Measurements from ENCODE around the gene TUBD1.
"Not testable (repeated sequence)": the region's sequence is repeated elsewhere in the genome, so short reads cannot be mapped to it uniquely, and the experiment has no call there.

Gene TUBD1

DNA sequence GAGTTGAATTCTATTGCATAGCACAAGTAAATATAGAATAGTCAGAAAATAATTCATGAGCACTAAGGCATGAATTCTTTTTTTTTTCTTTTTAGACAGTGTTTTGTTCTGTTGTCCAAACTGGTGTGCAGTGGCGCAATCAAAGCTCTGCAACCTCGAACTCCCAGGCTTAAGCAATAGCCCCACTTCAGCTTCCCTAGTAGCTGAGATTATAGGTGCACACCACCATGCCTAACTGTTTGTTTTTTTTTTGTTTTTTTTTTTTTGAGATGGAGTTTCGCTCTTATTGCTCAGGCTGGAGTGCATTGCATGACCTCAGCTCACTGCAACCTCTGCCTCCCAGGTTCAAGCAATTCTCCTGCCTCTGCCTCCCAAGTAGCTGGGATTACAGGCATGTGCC is 16.6 kb downstream of the TUBD1 start:
- Histone ChIP-seq H3K27ac (ENCODE audit: low read length) (no peak overlapping the region), H3K9me3 (ENCODE audit: control insufficient read depth in 2 of 2, low read length in 2 of 2) (no peaks in the 10 kb centered on the region), H3K4me3 (ENCODE audit: low read length in 2 of 2) (no peak overlapping the region), H3K9ac (ENCODE audit: low read length in 2 of 2) (no peak overlapping the region), H3K27me3 (ENCODE audit: control insufficient read depth in 1 of 2, insufficient read depth in 2 of 2, low read length in 2 of 2) (no peaks in the 10 kb centered on the region), H3K36me3 (ENCODE audit: control insufficient read depth in 2 of 2, insufficient read depth in 2 of 2, low read length in 2 of 2) (peaks cover 17 to 18% of the 10 kb centered on the region in 2 donors), H3K4me1 (ENCODE audit: control insufficient read depth, insufficient read depth, low read length) (no peaks in the 10 kb centered on the region)

DNA sequence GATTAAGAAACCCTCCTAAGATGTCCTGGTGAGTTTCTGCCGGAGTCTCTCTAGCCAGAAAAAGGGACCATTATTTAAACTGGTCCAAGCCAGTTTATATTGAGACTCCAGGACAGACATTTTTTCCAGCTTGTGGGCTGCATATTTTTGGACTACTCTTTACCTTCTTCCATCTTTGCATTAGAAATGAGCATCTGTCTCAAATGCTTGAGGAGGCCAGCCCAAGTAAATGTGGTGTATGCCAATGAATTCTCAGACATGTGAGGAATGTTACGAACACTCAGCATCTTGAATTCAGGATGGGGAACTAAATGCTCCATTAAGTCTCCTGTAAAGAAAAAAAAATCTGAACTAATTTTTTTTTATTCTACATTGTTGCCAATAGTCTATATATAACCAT is 18.4 kb downstream of the TUBD1 start:
- Histone ChIP-seq H3K27ac (ENCODE audit: low read length) (no peak overlapping the region), H3K9ac (ENCODE audit: low read length in 2 of 2) (no peak overlapping the region), H3K9me3 (ENCODE audit: control insufficient read depth in 2 of 2, low read length in 2 of 2) (no peaks in the 10 kb centered on the region), H3K36me3 (ENCODE audit: control insufficient read depth in 2 of 2, insufficient read depth in 2 of 2, low read length in 2 of 2) (peaks cover 13 to 14% of the 10 kb centered on the region in 2 donors), H3K4me1 (ENCODE audit: control insufficient read depth, insufficient read depth, low read length) (no peaks in the 10 kb centered on the region), H3K4me3 (ENCODE audit: low read length in 2 of 2) (no peak overlapping the region), H3K27me3 (ENCODE audit: control insufficient read depth in 1 of 2, insufficient read depth in 2 of 2, low read length in 2 of 2) (no peaks in the 10 kb centered on the region)

DNA sequence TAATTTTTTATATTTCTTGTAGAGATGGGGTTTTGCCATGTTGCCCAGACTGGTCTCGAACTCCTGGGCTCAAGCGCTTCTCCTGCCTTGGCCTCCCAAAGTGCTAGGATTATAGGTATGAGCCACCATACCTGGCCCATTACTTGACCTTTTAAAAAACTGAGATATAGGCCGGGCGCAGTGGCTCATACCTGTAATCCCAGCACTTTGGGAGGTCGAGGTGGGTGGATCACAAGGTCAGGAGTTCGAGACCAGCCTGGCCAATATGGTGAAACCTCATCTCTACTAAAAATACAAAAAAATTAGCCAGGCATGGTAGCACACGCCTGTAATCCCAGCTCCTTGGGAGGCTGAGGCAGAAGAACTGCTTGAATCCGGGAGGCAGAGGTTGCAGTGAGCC is 19.3 kb downstream of the TUBD1 start:
- H3K27ac ChIP-seq (ENCODE audit: low read length); H3K4me1 ChIP-seq (ENCODE audit: control insufficient read depth, insufficient read depth, low read length); H3K9me3 ChIP-seq (ENCODE audit: control insufficient read depth in 2 of 2, low read length in 2 of 2); H3K4me3 ChIP-seq (ENCODE audit: low read length in 2 of 2); H3K9ac ChIP-seq (ENCODE audit: low read length in 2 of 2); H3K27me3 ChIP-seq (ENCODE audit: control insufficient read depth in 1 of 2, insufficient read depth in 2 of 2, low read length in 2 of 2): not testable (repeated sequence)
- H3K36me3 ChIP-seq (ENCODE audit: control insufficient read depth in 2 of 2, insufficient read depth in 2 of 2, low read length in 2 of 2): peaks cover 13 to 14% of the 10 kb centered on the region in 2 donors

DNA sequence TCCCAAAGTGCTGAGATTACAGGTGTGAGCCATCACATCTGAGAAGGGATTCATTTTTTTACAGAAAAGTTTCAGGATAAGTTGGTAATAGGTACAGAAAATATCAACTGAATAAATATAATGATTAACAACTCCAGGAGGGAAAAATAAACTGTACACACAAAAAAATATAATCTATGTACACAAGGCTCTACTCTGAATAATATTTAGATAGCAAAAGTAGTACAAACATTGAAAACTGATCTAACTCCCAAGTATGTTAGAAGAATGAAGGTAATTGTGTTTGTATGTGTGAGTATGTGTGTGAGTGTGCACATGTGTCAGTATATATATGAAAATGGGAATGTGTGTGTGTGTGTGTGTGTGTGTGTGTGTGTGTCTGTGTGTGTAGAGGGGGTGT is 20.4 kb downstream of the TUBD1 start:
- H3K4me3 ChIP-seq (ENCODE audit: low read length in 2 of 2): no peak overlapping the region
- H3K36me3 ChIP-seq (ENCODE audit: control insufficient read depth in 2 of 2, insufficient read depth in 2 of 2, low read length in 2 of 2): peaks cover 9 to 13% of the 10 kb centered on the region in 2 donors
- H3K4me1 ChIP-seq (ENCODE audit: control insufficient read depth, insufficient read depth, low read length): no peaks in the 10 kb centered on the region
- no peak overlapping the region for H3K27ac ChIP-seq (ENCODE audit: low read length)
- H3K27me3 ChIP-seq (ENCODE audit: control insufficient read depth in 1 of 2, insufficient read depth in 2 of 2, low read length in 2 of 2): no peaks in the 10 kb centered on the region
- H3K9ac ChIP-seq (ENCODE audit: low read length in 2 of 2): no peak overlapping the region
- H3K9me3 ChIP-seq (ENCODE audit: control insufficient read depth in 2 of 2, low read length in 2 of 2): no peaks in the 10 kb centered on the region

DNA sequence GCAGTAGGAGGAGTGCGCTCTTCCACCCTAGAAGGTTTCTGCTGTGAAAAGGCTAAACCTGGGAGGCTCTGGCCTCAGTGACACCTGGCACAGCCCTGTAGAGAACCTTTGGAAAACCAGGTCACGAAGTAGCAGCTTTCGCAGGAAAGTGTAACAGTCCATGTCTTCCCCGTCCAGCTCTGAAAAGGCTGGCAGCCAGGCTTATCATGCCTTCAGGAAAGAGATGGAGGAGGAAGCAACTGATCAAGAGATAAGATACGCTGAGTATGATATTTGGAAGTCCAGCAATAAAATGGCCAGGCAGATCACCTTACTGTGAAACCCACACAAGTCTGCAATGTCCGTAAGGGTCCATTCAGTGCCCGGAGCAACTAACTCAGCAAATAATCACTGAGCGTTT is 22.3 kb downstream of the TUBD1 start:
- no peak overlapping the region for H3K4me3 ChIP-seq (ENCODE audit: low read length in 2 of 2)
- no peaks in the 10 kb centered on the region for H3K4me1 ChIP-seq (ENCODE audit: control insufficient read depth, insufficient read depth, low read length)
- H3K27me3 ChIP-seq (ENCODE audit: control insufficient read depth in 1 of 2, insufficient read depth in 2 of 2, low read length in 2 of 2): no peaks in the 10 kb centered on the region
- H3K36me3 ChIP-seq (ENCODE audit: control insufficient read depth in 2 of 2, insufficient read depth in 2 of 2, low read length in 2 of 2): peaks cover 2 to 11% of the 10 kb centered on the region in 2 donors
- H3K9ac ChIP-seq (ENCODE audit: low read length in 2 of 2): no peak overlapping the region
- no peaks in the 10 kb centered on the region for H3K9me3 ChIP-seq (ENCODE audit: control insufficient read depth in 2 of 2, low read length in 2 of 2)
- H3K27ac ChIP-seq (ENCODE audit: low read length): no peak overlapping the region

DNA sequence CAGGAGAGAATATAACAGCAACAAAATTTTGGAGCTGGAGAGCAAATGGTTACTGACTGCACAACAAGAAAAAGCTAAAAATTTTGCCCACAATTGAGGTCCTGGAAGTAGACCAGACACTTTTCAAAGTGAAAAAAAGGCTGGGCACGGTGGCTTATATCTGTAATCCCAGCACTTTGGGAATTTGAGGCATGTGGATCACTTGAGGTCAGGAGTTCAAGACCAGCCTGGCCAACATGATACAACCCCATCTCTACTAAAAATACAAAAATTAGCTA is 22.9 kb downstream of the TUBD1 start:
- no peak overlapping the region for H3K9ac ChIP-seq (ENCODE audit: low read length in 2 of 2)
- no peaks in the 10 kb centered on the region for H3K9me3 ChIP-seq (ENCODE audit: control insufficient read depth in 2 of 2, low read length in 2 of 2)
- H3K4me3 ChIP-seq (ENCODE audit: low read length in 2 of 2): no peak overlapping the region
- H3K4me1 ChIP-seq (ENCODE audit: control insufficient read depth, insufficient read depth, low read length): no peaks in the 10 kb centered on the region
- no peak overlapping the region for H3K27ac ChIP-seq (ENCODE audit: low read length)
- peaks cover 2 to 14% of the 10 kb centered on the region in 2 donors for H3K36me3 ChIP-seq (ENCODE audit: control insufficient read depth in 2 of 2, insufficient read depth in 2 of 2, low read length in 2 of 2)
- H3K27me3 ChIP-seq (ENCODE audit: control insufficient read depth in 1 of 2, insufficient read depth in 2 of 2, low read length in 2 of 2): no peaks in the 10 kb centered on the region

DNA sequence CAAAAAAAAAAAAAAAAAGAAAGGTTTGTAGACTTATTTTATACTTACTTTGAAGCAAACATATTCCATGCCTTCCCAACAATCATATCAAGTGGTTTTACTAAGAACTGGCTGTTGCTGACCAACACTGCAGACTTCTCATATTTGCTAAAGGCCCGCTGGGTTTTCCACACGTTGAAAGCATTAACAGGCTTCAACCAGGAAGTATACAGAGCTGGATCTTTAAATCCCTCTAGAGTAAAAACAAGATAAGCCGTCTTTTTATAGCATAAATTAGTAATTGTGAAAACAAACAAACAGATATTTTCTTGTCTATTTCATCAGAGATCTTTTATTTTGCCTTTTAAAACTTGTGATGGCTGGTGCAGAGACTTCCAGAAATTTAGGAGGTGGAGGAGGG is 29.1 kb downstream of the TUBD1 start:
- H3K27ac ChIP-seq (ENCODE audit: low read length): no peak overlapping the region

DNA sequence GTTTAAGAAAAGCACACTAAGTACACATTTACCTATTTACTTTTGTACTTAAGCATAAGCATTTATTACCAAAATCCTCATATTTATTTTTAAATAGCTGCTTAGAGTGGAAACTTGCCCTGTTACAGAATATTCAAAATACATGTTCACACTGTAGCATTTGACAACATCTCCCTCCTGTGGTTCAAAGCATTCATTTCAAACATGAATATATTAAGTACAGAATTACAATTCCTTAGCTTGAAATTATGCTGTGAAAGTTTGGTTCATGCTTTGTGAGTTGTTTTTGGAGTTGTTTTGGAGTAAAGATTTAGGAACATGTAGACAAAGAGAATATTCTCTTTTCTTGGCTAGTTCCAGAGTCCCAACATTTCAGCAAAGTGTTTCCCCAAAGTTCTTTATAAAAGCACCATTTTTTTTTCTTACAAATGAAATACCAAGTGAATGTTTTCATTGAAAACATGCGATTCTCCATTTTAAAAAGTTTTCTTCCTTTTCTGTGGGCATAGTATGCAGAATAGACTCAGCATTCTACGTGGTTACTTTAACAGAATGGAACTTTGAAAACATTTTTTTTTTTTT is 33.2 kb downstream of the TUBD1 start:
- Histone ChIP-seq H3K36me3 (ENCODE audit: control insufficient read depth in 2 of 2, insufficient read depth in 2 of 2, low read length in 2 of 2) (peaks cover 2 to 5% of the 10 kb centered on the region in 2 donors), H3K4me1 (ENCODE audit: control insufficient read depth, insufficient read depth, low read length) (no peaks in the 10 kb centered on the region), H3K9me3 (ENCODE audit: control insufficient read depth in 2 of 2, low read length in 2 of 2) (no peaks in the 10 kb centered on the region), H3K27ac (ENCODE audit: low read length) (no peak overlapping the region), H3K4me3 (ENCODE audit: low read length in 2 of 2) (no peak overlapping the region), H3K27me3 (ENCODE audit: control insufficient read depth in 1 of 2, insufficient read depth in 2 of 2, low read length in 2 of 2) (no peaks in the 10 kb centered on the region), H3K9ac (ENCODE audit: low read length in 2 of 2) (no peak overlapping the region)

More for the DNA sequence above, 29.1 kb downstream of the TUBD1 start:
- Histone ChIP-seq H3K9ac (ENCODE audit: low read length in 2 of 2) (no peak overlapping the region), H3K4me3 (ENCODE audit: low read length in 2 of 2) (no peak overlapping the region), H3K27me3 (ENCODE audit: control insufficient read depth in 1 of 2, insufficient read depth in 2 of 2, low read length in 2 of 2) (no peaks in the 10 kb centered on the region), H3K36me3 (ENCODE audit: control insufficient read depth in 2 of 2, insufficient read depth in 2 of 2, low read length in 2 of 2) (peaks cover 2 to 18% of the 10 kb centered on the region in 2 donors), H3K9me3 (ENCODE audit: control insufficient read depth in 2 of 2, low read length in 2 of 2) (no peaks in the 10 kb centered on the region), H3K4me1 (ENCODE audit: control insufficient read depth, insufficient read depth, low read length) (no peaks in the 10 kb centered on the region)

DNA sequence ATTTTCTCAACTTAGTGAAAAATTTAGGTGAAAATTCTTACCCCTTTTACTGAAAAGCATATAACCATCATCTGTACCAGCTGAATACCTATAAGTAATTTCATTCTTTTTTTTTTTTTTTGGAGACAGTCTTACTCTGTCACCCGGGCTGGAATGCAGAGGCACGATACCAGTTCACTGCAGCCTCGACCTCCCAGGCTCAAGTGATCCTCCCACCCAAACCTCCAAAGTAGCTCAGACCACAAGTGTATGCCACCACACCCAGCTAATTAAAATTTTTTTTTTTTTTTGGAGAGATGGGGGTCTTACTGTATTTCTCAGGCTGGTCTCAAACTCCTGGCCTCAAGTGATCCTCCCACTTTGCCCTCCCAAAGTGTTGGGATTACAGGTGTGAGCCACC is 33.8 kb downstream of the TUBD1 start:
- H3K27ac ChIP-seq (ENCODE audit: low read length): no peak overlapping the region
- H3K36me3 ChIP-seq (ENCODE audit: control insufficient read depth in 2 of 2, insufficient read depth in 2 of 2, low read length in 2 of 2): peaks cover 2 to 5% of the 10 kb centered on the region in 2 donors
- H3K27me3 ChIP-seq (ENCODE audit: control insufficient read depth in 1 of 2, insufficient read depth in 2 of 2, low read length in 2 of 2): no peaks in the 10 kb centered on the region
- H3K9me3 ChIP-seq (ENCODE audit: control insufficient read depth in 2 of 2, low read length in 2 of 2): no peaks in the 10 kb centered on the region
- H3K4me1 ChIP-seq (ENCODE audit: control insufficient read depth, insufficient read depth, low read length): no peaks in the 10 kb centered on the region
- H3K4me3 ChIP-seq (ENCODE audit: low read length in 2 of 2): no peak overlapping the region
- no peak overlapping the region for H3K9ac ChIP-seq (ENCODE audit: low read length in 2 of 2)

DNA sequence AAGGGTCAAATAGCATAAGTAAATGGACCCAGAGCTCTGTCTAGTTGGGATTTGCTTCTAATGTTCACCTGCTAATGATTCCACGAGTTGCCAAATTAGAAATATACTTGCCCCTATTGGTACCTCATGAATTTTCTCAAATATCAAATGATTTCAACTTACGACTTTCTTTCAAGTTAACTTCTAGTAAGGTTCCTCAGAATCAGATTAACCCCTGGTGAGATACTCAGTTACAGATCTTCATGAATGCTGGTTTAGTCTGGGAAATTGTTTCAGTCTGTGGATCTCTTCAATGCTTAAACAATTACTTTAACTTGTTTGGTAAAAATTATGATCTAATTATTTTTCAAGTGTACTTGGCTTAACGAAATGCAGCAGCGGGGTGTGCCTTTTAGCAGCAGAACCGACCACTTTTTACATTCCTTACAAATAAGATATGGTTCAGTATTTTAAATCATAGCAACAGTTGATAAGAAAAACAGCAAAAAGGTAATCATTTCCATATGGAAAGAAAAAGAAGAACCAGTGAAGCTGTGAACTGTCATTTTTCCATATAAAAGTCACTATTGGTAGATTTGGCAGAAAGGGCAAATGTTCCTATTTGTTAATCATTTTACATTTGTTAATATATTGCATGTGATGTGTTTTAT is 34.5 kb downstream of the TUBD1 start:
- Histone ChIP-seq H3K9me3 (ENCODE audit: control insufficient read depth in 2 of 2, low read length in 2 of 2) (no peaks in the 10 kb centered on the region), H3K9ac (ENCODE audit: low read length in 2 of 2) (no peak overlapping the region), H3K4me3 (ENCODE audit: low read length in 2 of 2) (no peak overlapping the region), H3K27me3 (ENCODE audit: control insufficient read depth in 1 of 2, insufficient read depth in 2 of 2, low read length in 2 of 2) (no peaks in the 10 kb centered on the region), H3K27ac (ENCODE audit: low read length) (no peak overlapping the region), H3K4me1 (ENCODE audit: control insufficient read depth, insufficient read depth, low read length) (no peaks in the 10 kb centered on the region), H3K36me3 (ENCODE audit: control insufficient read depth in 2 of 2, insufficient read depth in 2 of 2, low read length in 2 of 2) (peaks cover 2 to 5% of the 10 kb centered on the region in 2 donors)

DNA sequence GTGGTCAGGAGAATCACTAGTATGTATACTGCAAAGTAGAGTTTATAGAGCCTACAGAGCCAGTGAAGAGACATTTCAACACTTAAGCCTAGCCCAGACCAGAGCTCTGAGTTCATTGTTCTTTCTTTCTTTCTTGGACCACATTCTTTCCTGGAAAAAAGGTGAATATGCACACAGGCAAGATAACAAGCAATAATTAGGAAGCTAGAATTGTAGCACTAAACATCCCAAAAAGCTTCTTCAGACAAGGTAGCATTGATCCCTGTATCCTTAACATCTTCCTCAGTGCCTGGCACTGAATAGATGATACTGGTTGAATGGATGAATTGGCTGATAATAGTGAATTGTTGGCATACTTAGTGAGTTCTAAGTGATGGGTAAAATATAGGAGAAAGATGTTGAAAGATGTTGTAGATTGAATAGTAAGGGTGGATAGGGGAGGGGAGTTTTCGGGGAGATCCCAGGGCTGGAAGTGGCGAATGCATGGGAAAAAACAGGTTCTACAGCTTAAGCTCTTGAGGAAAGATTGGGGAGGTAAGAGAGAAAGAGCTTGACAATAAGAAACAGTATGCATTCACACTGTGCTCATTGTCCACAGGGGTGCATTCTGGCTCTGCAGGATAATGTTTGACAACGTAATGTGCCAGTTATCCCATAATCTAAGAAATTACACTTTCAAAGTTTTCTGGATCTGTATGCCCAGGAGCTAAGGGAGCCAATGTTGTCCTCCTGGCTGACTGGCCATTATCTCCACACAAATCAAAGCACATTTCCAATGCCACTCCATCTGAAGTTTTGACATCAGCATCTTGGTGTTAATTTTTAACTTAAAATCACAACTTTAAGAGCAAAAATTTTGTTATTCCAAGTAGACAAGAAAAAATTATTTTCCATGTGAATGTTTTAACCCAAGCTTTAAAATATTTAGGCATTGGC is 35.6 kb downstream of the TUBD1 start:
- Histone ChIP-seq H3K9ac (ENCODE audit: low read length in 2 of 2) (no peak overlapping the region), H3K36me3 (ENCODE audit: control insufficient read depth in 2 of 2, insufficient read depth in 2 of 2, low read length in 2 of 2) (peaks cover 0 to 5% of the 10 kb centered on the region in 2 donors), H3K4me3 (ENCODE audit: low read length in 2 of 2) (no peak overlapping the region), H3K27me3 (ENCODE audit: control insufficient read depth in 1 of 2, insufficient read depth in 2 of 2, low read length in 2 of 2) (no peaks in the 10 kb centered on the region), H3K9me3 (ENCODE audit: control insufficient read depth in 2 of 2, low read length in 2 of 2) (no peaks in the 10 kb centered on the region), H3K27ac (ENCODE audit: low read length) (no peak overlapping the region), H3K4me1 (ENCODE audit: control insufficient read depth, insufficient read depth, low read length) (peaks cover under 1% of the 10 kb centered on the region)
